ENCODE measurements around the gene CAV2.
A peak's percentile ranks its signal among the peaks of the same experiment; 100 is the strongest.

CAV2 gene

GRCh38 chr7:116497708-116498107 is 1.8 kb upstream of the CAV2 start:
- no peak for TF ChIP-seq CTCF (IDR thresholded peaks at IDR 0.05; ENCODE audit: insufficient read depth, low read length, missing control alignments)
- CTCF ChIA-PET, result interaction anchor here (0.9 to 1.7 kb wide), 2 partner anchors 10 to 91 kb away, joined by 4 read pairs; no protein-coding TSS in a partner anchor

GRCh38 chr7:116500078-116500853 is 728 bp downstream of the CAV2 start:
- CTCF ChIA-PET, result interaction anchor here (1.3 to 1.7 kb wide), 2 partner anchors 26 to 85 kb away, joined by 3 to 8 read pairs; no protein-coding TSS in a partner anchor
- no peak for DNase-seq (ENCODE audit: low read depth, low spot score)
- peak overlapping the region; percentile 67 for H3K4me3 ChIP-seq (ENCODE audit: low read depth, low read length)

More at GRCh38 chr7:116497708-116498107, 1.8 kb upstream of the CAV2 start:
- H3K4me3 ChIP-seq (ENCODE audit: low read depth, low read length), result no peak overlapping the region
- DNase-seq (ENCODE audit: low read depth, low spot score), result no peak
- POLR2A ChIA-PET, result no interaction called here

GRCh38 chr7:116501425-116502167 is 2.1 kb downstream of the CAV2 start:
- H3K4me3 ChIP-seq (ENCODE audit: low read depth, low read length), result peak overlapping the region; percentile 67
- ChIA-PET POLR2A (interaction anchor here (0.6 to 1.2 kb wide), 4 partner anchors 10 to 25 kb away, joined by 3 to 4 read pairs (median 4); no protein-coding TSS in a partner anchor), CTCF (interaction anchor here (0.9 to 2.4 kb wide), 3 partner anchors 25 to 260 kb away, joined by 3 to 17 read pairs (median 16); no protein-coding TSS in a partner anchor)
- no peak for TF ChIP-seq CTCF (IDR thresholded peaks at IDR 0.05; ENCODE audit: insufficient read depth, low read length, missing control alignments)
- DNase-seq (ENCODE audit: low read depth, low spot score), result no peak

More at GRCh38 chr7:116500078-116500853, 728 bp downstream of the CAV2 start:
- POLR2A ChIA-PET, result interaction anchor here (1.4 to 1.7 kb wide), 3 partner anchors 12 to 28 kb away, joined by 4 to 11 read pairs (median 6); no protein-coding TSS in a partner anchor
- no peak for TF ChIP-seq CTCF (IDR thresholded peaks at IDR 0.05; ENCODE audit: insufficient read depth, low read length, missing control alignments)

- CTCF ChIA-PET, result interaction anchor here (0.9 to 2.4 kb wide), 4 partner anchors 25 to 266 kb away, joined by 3 to 17 read pairs (median 10); no protein-coding TSS in a partner anchor
- POLR2A ChIA-PET, result interaction anchor here (1.2 kb wide), 1 partner anchor 9 kb away, joined by 3 read pairs; no protein-coding TSS in a partner anchor
- no peak for TF ChIP-seq CTCF (IDR thresholded peaks at IDR 0.05; ENCODE audit: insufficient read depth, low read length, missing control alignments)
- no peak for DNase-seq (ENCODE audit: low read depth, low spot score)
- peak overlapping the region; percentile 67; the same call in 1 of the 2 replicates for H3K4me3 ChIP-seq (ENCODE audit: low read depth, low read length)
Measured at GRCh38 chr7:116502201-116503096, 2.9 kb downstream of the CAV2 start.

- H3K4me3 ChIP-seq (ENCODE audit: low read depth, low read length), result no peak overlapping the region
- no peak for DNase-seq (ENCODE audit: low read depth, low spot score)
- TF ChIP-seq CTCF (IDR thresholded peaks at IDR 0.05; ENCODE audit: insufficient read depth, low read length, missing control alignments), result no peak
- ChIA-PET POLR2A (no interaction called here), CTCF (interaction anchor here (1.2 to 1.4 kb wide), 2 partner anchors 13 to 23 kb away, joined by 4 to 5 read pairs; no protein-coding TSS in a partner anchor)
Measured at GRCh38 chr7:116503835-116504234, 4.3 kb downstream of the CAV2 start.

All from AG04449 (cell line).